PC-3 (cell line): ENCODE data around the gene LILRA2. TPM values are rescaled to one million over a fixed set of nuclear protein-coding genes. Genes with fewer than 3 reads are reported as not detected.

Source experiments
- ATAC-seq: fragments of 200-7000 bp; cut with Tn5 transposase; 2 replicates; pipeline ENCODE4 v1.9.1; 2020; ENCODE audit warnings: mild to moderate bottlenecking, moderate library complexity
- BruUV-seq: library from RNA; stranded (reverse); fragments of 400-500 nt; replicated peaks from 2 replicates; lab custom pipeline; 2021; lab: Mats Ljungman, UMichigan
- CTCF ChIA-PET: fragments of 300-600 bp; sonication (Branson Sonifier 250); formaldehyde crosslinking; loops from one replicate; lab custom pipeline; 2022; ENCODE audit warnings: antibody characterized with exemption; lab: Charles Lee
- POLR2A ChIA-PET: fragments of 300-600 bp; sonication (Branson Sonifier 250); formaldehyde crosslinking; loops from one replicate; lab custom pipeline; 2022; ENCODE audit warnings: antibody characterized with exemption; ENCODE audit not compliant: unreplicated experiment; lab: Charles Lee
- DNase-seq: peaks from one replicate; pipeline ENCODE4 v3.0.0-alpha.2; 2015
- H2AFZ ChIP-seq: fragments of 300-600 bp; sonication (generic); 2 replicates; pipeline ENCODE4 v1.6.0; 2016; ENCODE audit warnings: antibody characterized with exemption, low read length
- H3F3A ChIP-seq: fragments of 300-600 bp; sonication (generic); one replicate; pipeline ENCODE4 v1.6.0; 2017; ENCODE audit warnings: antibody characterized with exemption, low read length, control low read depth, mild to moderate bottlenecking; ENCODE audit not compliant: unreplicated experiment
- H3K27ac ChIP-seq: fragments of 300-600 bp; sonication (generic); 2 replicates; pipeline ENCODE4 v1.5.1; 2016; ENCODE audit warnings: mild to moderate bottlenecking, low read length
- H3K27me3 ChIP-seq: fragments of 300-600 bp; sonication (generic); 2 replicates; pipeline ENCODE4 v1.6.1; 2016; ENCODE audit warnings: low read length, mixed read lengths
- H3K36me3 ChIP-seq: fragments of 300-600 bp; sonication (generic); 2 replicates; pipeline ENCODE4 v1.6.1; 2016; ENCODE audit warnings: low read depth, mixed run types, low read length, mixed read lengths
- H3K4me1 ChIP-seq: fragments of 300-600 bp; sonication (generic); 2 replicates; pipeline ENCODE4 v1.5.1; 2016; ENCODE audit warnings: low read length; ENCODE audit not compliant: insufficient read depth
- H3K4me2 ChIP-seq: fragments of 300-600 bp; sonication (generic); 2 replicates; pipeline ENCODE4 v1.6.0; 2016; ENCODE audit warnings: low read length
- H3K4me3 ChIP-seq: fragments of 300-600 bp; sonication (generic); 2 replicates; pipeline ENCODE4 v1.5.1; 2016; ENCODE audit warnings: mild to moderate bottlenecking, low read length, mixed read lengths
- H3K79me2 ChIP-seq: fragments of 300-600 bp; sonication (generic); 2 replicates; pipeline ENCODE4 v1.6.1; 2017; ENCODE audit warnings: low read length, mixed read lengths
- H3K9ac ChIP-seq: fragments of 300-600 bp; sonication (generic); 2 replicates; pipeline ENCODE4 v1.6.0; 2016; ENCODE audit warnings: mild to moderate bottlenecking, low read length
- H3K9me2 ChIP-seq: fragments of 300-600 bp; sonication (generic); replicated peaks from 2 replicates; pipeline ENCODE4 v1.6.1; 2016; ENCODE audit warnings: mixed run types, low read length, mixed read lengths
- H3K9me3 ChIP-seq: fragments of 300-600 bp; sonication (generic); 2 replicates; pipeline ENCODE4 v1.6.1; 2016; ENCODE audit warnings: low read length, mixed read lengths
- H4K20me1 ChIP-seq: fragments of 300-600 bp; sonication (generic); 2 replicates; pipeline ENCODE4 v1.6.1; 2016; ENCODE audit warnings: low read length, mixed read lengths
- CTCF ChIP-seq: fragments of 300-600 bp; sonication (generic); conservative IDR thresholded peaks from 2 replicates; pipeline ENCODE4 v1.5.1; 2017; ENCODE audit warnings: antibody characterized with exemption, low read depth, mild to moderate bottlenecking, low read length
- EZH2 ChIP-seq: fragments of 300-600 bp; sonication (generic); IDR thresholded peaks from one replicate; pipeline ENCODE4 v1.6.1; 2017; ENCODE audit warnings: antibody characterized with exemption, mild to moderate bottlenecking, low read length; ENCODE audit not compliant: unreplicated experiment
- EZH2phosphoT487 ChIP-seq: fragments of 300-600 bp; sonication (generic); IDR thresholded peaks from 2 replicates; pipeline ENCODE4 v1.6.1; 2018; ENCODE audit warnings: mild to moderate bottlenecking, antibody characterized with exemption, low read length, borderline replicate concordance
- intact Hi-C: fragments of 100-400 bp; cut with micrococcal nuclease; formaldehyde crosslinking; loops from 2 replicates; pipeline ENCODE4 v1.9.0; 2023
- total RNA-seq: library from RNA; depleted of rRNA; stranded (reverse); fragments of >200 nt; gene quantifications from 2 replicates; pipeline ENCODE4 v1.2.3, GENCODE V29; 2014

The LILRA2 gene
- total RNA-seq, 1 experiment from 2014 or later: not detected

- Histone ChIP-seq H3K79me2 (no peaks in the 10 kb centered on the region), H2AFZ (no peak overlapping the region), H3K9me2 (no peaks in the 10 kb centered on the region), H3K36me3 (no peaks in the 10 kb centered on the region), H3K27ac (no peak overlapping the region), H3K4me1 (no peaks in the 10 kb centered on the region), H3K4me3 (no peak overlapping the region), H3K9me3 (no peaks in the 10 kb centered on the region), H3K4me2 (no peak overlapping the region), H3K9ac (no peak overlapping the region), H3K27me3 (peaks cover 52% of the 10 kb centered on the region), H3F3A (no peaks in the 10 kb centered on the region), H4K20me1 (no peaks in the 10 kb centered on the region)
- intact Hi-C loops: no loop called here
- no peak for DNase-seq
- ATAC-seq: no peak
- no peak for TF ChIP-seq EZH2
- no peak for TF ChIP-seq EZH2phosphoT487
- TF ChIP-seq CTCF: no peak
- ChIA-PET CTCF (no interaction called here), POLR2A (no interaction called here)
- BruUV-seq: no TSS peak
Measured at GRCh38 chr19:54551293-54551692, 22.3 kb upstream of the LILRA2 start.

- no peak for DNase-seq
- no peak overlapping the region for H2AFZ ChIP-seq
- ATAC-seq: no peak
- no peaks in the 10 kb centered on the region for H3K9me3 ChIP-seq
- H3K4me2 ChIP-seq: no peak overlapping the region
- no peak overlapping the region for H3K9ac ChIP-seq
- no peaks in the 10 kb centered on the region for H3K4me1 ChIP-seq
- H3K27ac ChIP-seq: no peak overlapping the region
- POLR2A ChIA-PET: no interaction called here
- H4K20me1 ChIP-seq: no peaks in the 10 kb centered on the region
- H3K27me3 ChIP-seq: peaks cover 53% of the 10 kb centered on the region
- no peaks in the 10 kb centered on the region for H3F3A ChIP-seq
- H3K79me2 ChIP-seq: no peaks in the 10 kb centered on the region
- no peak overlapping the region for H3K4me3 ChIP-seq
- TF ChIP-seq CTCF (no peak), EZH2 (no peak)
- intact Hi-C loops: no loop called here
- CTCF ChIA-PET: no interaction called here
- H3K9me2 ChIP-seq: no peaks in the 10 kb centered on the region
- no peaks in the 10 kb centered on the region for H3K36me3 ChIP-seq
- no TSS peak for BruUV-seq
Measured at GRCh38 chr19:54551950-54552912, 21.4 kb upstream of the LILRA2 start.

GRCh38 chr19:54552913-54553310 is 20.7 kb upstream of the LILRA2 start:
- CTCF ChIA-PET: no interaction called here
- BruUV-seq: no TSS peak

More at GRCh38 chr19:54552913-54553310, 20.7 kb upstream of the LILRA2 start:
- TF ChIP-seq EZH2phosphoT487 (no peak), EZH2 (no peak), CTCF (no peak)
- peaks cover 52% of the 10 kb centered on the region for H3K27me3 ChIP-seq
- no peaks in the 10 kb centered on the region for H3K79me2 ChIP-seq
- no peak overlapping the region for H2AFZ ChIP-seq
- ATAC-seq (no peak), DNase-seq (no peak)
- H3K36me3 ChIP-seq: no peaks in the 10 kb centered on the region
- POLR2A ChIA-PET: no interaction called here
- H3K9ac ChIP-seq: no peak overlapping the region
- H3K9me2 ChIP-seq: no peaks in the 10 kb centered on the region
- no peaks in the 10 kb centered on the region for H4K20me1 ChIP-seq
- no peak overlapping the region for H3K4me2 ChIP-seq
- H3K27ac ChIP-seq: no peak overlapping the region
- H3K4me1 ChIP-seq: no peaks in the 10 kb centered on the region
- no peak overlapping the region for H3K4me3 ChIP-seq
- no peaks in the 10 kb centered on the region for H3F3A ChIP-seq
- intact Hi-C loops: no loop called here
- H3K9me3 ChIP-seq: no peaks in the 10 kb centered on the region
